Measurements from ENCODE around the gene NAGPA.

DNA sequence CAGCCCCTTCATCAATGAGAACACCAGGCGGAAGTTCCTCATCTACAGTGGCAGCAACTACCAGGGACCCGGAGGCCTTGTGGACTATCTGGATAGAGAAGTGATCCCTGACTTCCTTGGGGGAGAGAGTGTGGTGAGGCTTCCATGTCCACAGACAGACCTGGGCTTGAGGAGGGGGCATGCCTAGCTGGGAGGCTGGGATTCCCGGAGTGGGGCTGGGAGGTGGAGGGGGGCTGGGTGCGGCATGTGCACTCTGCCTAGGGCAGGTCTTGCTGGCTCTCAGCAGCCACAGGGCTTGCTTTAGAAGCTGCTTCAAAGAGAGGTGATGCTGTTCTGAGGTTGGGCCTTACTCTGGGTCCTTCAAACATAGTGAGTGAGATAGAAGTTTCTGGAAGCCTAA is 27.8 kb downstream of the NAGPA start:
- TF ChIP-seq, protein P1, sequence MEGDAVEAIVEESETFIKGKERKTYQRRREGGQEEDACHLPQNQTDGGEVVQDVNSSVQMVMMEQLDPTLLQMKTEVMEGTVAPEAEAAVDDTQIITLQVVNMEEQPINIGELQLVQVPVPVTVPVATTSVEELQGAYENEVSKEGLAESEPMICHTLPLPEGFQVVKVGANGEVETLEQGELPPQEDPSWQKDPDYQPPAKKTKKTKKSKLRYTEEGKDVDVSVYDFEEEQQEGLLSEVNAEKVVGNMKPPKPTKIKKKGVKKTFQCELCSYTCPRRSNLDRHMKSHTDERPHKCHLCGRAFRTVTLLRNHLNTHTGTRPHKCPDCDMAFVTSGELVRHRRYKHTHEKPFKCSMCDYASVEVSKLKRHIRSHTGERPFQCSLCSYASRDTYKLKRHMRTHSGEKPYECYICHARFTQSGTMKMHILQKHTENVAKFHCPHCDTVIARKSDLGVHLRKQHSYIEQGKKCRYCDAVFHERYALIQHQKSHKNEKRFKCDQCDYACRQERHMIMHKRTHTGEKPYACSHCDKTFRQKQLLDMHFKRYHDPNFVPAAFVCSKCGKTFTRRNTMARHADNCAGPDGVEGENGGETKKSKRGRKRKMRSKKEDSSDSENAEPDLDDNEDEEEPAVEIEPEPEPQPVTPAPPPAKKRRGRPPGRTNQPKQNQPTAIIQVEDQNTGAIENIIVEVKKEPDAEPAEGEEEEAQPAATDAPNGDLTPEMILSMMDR (IDR thresholded peaks at IDR 0.05; ENCODE audit: poor library complexity, severe bottlenecking), result no peak
- TF ChIP-seq MXI1 (conservative IDR thresholded peaks at IDR 0.05; ENCODE audit: poor library complexity, severe bottlenecking) (no peak), RAD21 (conservative IDR thresholded peaks at IDR 0.05) (no peak), POLR2AphosphoS5 (IDR thresholded peaks at IDR 0.05) (no peak), EZH2 (IDR thresholded peaks at IDR 0.05; ENCODE audit: borderline replicate concordance, insufficient read depth, low read length, poor library complexity, severe bottlenecking) (no peak)
